Ovary (tissue), 9 donors: ENCODE results near the gene POLR3K. TPM values are rescaled to one million over a fixed set of nuclear protein-coding genes. Genes with fewer than 3 reads are reported as not detected.

ENCODE experiments used
- DNase-seq, 5 donors: peaks; one replicate each; pipeline ENCODE4 v3.0.0-alpha.2; 2019 to 2020
- H3K27ac ChIP-seq, 2 donors: fragments of 200-600 bp; one replicate each; pipeline versions ENCODE4 v1.5.1 to v1.8.0; 2019 to 2022
- H3K27me3 ChIP-seq: fragments of 200-600 bp; one replicate; pipeline ENCODE4 v1.8.0; 2022
- H3K36me3 ChIP-seq: fragments of 200-600 bp; sonication (generic); one replicate; pipeline ENCODE4 v1.5.1; 2019
- H3K4me1 ChIP-seq: one replicate; pipeline ENCODE4 v1.8.1; 2013; ENCODE audit warnings: mild to moderate bottlenecking, moderate library complexity; ENCODE audit not compliant: insufficient read depth
- H3K4me3 ChIP-seq: fragments of 200-600 bp; sonication (generic); one replicate; pipeline ENCODE4 v1.5.1; 2017
- H3K9me3 ChIP-seq, 2 donors: fragments of 200-600 bp in 1 of 2; sonication (generic) in 1 of 2; one replicate each; pipeline versions ENCODE4 v1.5.1 to v1.8.1; 2013 to 2019; ENCODE audit warnings: mild to moderate bottlenecking in 1 of 2, moderate library complexity in 1 of 2
- EP300 ChIP-seq: sonication (generic); formaldehyde crosslinking; IDR thresholded peaks from one replicate; pipeline ENCODE4 v1.6.1; 2017; ENCODE audit warnings: antibody characterized with exemption
- POLR2A ChIP-seq: fragments of 450-650 bp; IDR thresholded peaks from one replicate; pipeline ENCODE4 v1.6.1; 2017; ENCODE audit warnings: antibody characterized with exemption, mild to moderate bottlenecking, moderate library complexity
- WGBS, 3 donors: extraction: QIAGEN DNeasy Blood & Tissue Kit in 1 of 3; methylation state at CpG; one replicate each; pipeline versions ENCODE4 v1.1.5 to v1.1.7; 2013 to 2017; 5-methylcytosine and 5-hydroxymethylcytosine counted together
- intact Hi-C, 4 donors: fragments of 100-400 bp; cut with DNase I; formaldehyde crosslinking; loops; one replicate each; pipeline versions ENCODE4 v1.11.0 to v1.15.1; 2022 to 2023
- polyA plus RNA-seq, 2 donors: library from polyadenylated mRNA; stranded (reverse); fragments of 200-250 nt in 1 of 2; fragments of 350-450 nt in 1 of 2; fragmentation: Illumina TruSeq in 1 of 2; extraction: RNeasy Lipid Tissue Mini Kit (QIAGEN cat#74804) in 1 of 2; gene quantifications; one replicate each; pipeline ENCODE4 v1.2.3, GENCODE V29; 2013 to 2014
- total RNA-seq, 7 donors: library from RNA; depleted of rRNA in 2 of 7; stranded (reverse); fragments of >200 nt in 2 of 7; fragmentation: NEBNext Ultra II Directional in 3 of 7; extraction: Animal tissue kit (Norgen Biotek cat#: 25700) in 3 of 7; gene quantifications; one replicate each; pipeline versions ENCODE4 v1.1.0 to v1.2.4, GENCODE V29; 2016 to 2023
- TF ChIP-seq, protein P1 (sequence below), 3 donors: fragments of 450-650 bp in 2 of 3; fragments of 200-600 bp in 1 of 3; IDR thresholded peaks; one replicate each; pipeline versions ENCODE4 v1.5.1 to v1.8.0; 2016 to 2022; ENCODE audit warnings: antibody characterized with exemption in 3 of 3, mild to moderate bottlenecking in 1 of 3
- donor health status: DM: no; HTN: no; CAD: no; lungs with moderate emphysema.
- donor health status: DM: no; HTN: no; CAD: no.
- donor health status: Bipolar disorder and iron deficiency.
- donor health status: DM: yes; HTN: yes; CAD: no.
- donor health status: DM: no; HTN: no; CAD: no.
- donor health status: DM: yes; HTN: yes; CAD: no.

POLR3K gene
- total and polyA plus RNA-seq, 9 donors = 3.7 to 11.9 (median 9.9) TPM

DNA sequence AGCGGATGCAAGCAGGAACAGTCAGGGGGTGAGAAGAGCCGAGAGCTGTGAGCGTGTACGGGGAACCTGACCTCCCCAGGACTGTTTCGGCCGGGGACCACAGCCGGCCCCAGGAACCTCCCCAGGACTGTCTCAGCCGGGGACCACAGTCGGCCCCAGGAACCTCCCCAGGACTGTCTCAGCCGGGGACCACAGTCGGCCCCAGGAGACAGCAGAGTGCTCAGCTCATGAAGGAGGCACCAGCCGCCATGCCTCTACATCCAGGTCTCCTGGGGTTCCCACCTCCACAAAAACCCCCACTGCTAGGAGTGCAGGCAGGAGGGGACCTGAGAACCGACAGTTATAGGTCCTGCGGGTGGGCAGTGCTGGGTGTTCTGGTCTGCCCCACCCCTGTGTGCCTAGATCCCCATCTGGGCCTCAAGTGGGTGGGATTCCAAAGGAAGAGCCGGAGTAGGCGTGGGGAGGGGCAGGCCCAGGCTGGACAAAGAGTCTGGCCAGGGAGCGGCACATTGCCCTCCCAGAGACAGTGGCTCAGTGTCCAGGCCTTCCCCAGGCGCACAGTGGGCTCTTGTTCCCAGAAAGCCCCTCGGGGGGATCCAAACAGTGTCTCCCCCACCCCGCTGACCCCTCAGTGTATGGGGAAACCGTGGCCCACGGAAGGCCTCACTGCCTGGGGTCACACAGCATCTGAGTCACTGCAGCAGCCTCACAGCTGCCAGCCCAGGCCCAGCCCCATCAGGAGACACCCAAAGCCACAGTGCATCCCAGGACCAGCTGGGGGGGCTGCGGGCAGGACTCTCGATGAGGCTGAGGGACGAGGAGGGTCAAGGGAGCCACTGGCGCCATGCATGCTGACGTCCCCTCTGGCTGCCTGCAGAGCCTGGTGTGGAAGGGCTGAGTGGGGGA, 14.7 kb upstream of the POLR3K start:
- Histone ChIP-seq H3K4me3 (no peak overlapping the region), H3K27ac (no peak overlapping the region), H3K9me3 (no peaks in the 10 kb centered on the region), H3K4me1 (peaks cover 20% of the 10 kb centered on the region), H3K27me3 (no peaks in the 10 kb centered on the region), H3K36me3 (no peaks in the 10 kb centered on the region)
- WGBS, 3 donors = 77 to 79% (median 78%) methylated on average over 26 to 27 of the region's 27 CpGs
- intact Hi-C loops = loop anchor here in 3 of 4 donors (2.0 kb wide), 2 partner anchors 27 to 29 kb away; no protein-coding TSS in a partner anchor
- no peak for TF ChIP-seq POLR2A
- TF ChIP-seq, protein P1, sequence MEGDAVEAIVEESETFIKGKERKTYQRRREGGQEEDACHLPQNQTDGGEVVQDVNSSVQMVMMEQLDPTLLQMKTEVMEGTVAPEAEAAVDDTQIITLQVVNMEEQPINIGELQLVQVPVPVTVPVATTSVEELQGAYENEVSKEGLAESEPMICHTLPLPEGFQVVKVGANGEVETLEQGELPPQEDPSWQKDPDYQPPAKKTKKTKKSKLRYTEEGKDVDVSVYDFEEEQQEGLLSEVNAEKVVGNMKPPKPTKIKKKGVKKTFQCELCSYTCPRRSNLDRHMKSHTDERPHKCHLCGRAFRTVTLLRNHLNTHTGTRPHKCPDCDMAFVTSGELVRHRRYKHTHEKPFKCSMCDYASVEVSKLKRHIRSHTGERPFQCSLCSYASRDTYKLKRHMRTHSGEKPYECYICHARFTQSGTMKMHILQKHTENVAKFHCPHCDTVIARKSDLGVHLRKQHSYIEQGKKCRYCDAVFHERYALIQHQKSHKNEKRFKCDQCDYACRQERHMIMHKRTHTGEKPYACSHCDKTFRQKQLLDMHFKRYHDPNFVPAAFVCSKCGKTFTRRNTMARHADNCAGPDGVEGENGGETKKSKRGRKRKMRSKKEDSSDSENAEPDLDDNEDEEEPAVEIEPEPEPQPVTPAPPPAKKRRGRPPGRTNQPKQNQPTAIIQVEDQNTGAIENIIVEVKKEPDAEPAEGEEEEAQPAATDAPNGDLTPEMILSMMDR (IDR thresholded peaks at IDR 0.05) = no peak
- TF ChIP-seq EP300 = no peak
- no peak for DNase-seq

DNA sequence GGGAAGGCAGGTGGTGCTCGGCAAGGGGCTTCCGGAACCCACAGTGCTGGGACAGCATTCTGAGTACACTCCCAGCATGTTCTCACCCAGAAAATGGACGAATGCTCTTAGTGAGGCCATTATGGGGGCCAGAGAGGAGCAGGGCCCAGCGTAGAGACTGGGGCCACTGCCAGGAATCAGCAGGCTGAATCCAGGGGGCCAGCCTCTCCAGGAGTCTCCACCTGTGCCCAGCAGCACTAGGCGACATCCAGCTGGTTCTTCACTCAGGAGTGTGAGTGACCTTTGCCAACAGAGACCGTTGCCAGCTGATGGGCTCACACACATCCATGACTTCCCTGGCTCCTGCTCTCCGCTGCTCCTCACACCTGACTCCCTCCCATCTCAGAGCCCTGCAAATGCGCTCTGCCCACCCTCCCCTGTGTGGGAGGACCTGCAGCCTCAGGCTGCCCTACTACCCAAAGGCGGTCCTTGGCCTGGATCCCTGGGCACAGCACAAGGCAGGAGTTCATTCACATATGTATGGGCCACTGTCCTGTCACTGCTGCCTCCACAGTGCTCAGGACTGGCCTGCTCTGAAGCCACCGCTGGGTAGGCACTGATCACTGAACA, 13.9 kb upstream of the POLR3K start:
- peak in 1 of 5 donors; percentile 37 for DNase-seq
- Histone ChIP-seq H3K4me3 (no peak overlapping the region), H3K4me1 (peaks cover 17% of the 10 kb centered on the region), H3K27ac (peak overlapping the region in 1 of 2 donors; percentile 11), H3K36me3 (no peaks in the 10 kb centered on the region), H3K27me3 (no peaks in the 10 kb centered on the region), H3K9me3 (no peaks in the 10 kb centered on the region)
- 73 to 78% (median 73%) methylated on average over 10 of the region's 10 CpGs for WGBS, 3 donors
- intact Hi-C loops = loop anchor here in 3 of 4 donors (2.0 kb wide), 2 partner anchors 28 to 30 kb away; no protein-coding TSS in a partner anchor
- TF ChIP-seq EP300 (no peak), POLR2A (no peak)
- TF ChIP-seq, protein P1 (IDR thresholded peaks at IDR 0.05) = no peak

DNA sequence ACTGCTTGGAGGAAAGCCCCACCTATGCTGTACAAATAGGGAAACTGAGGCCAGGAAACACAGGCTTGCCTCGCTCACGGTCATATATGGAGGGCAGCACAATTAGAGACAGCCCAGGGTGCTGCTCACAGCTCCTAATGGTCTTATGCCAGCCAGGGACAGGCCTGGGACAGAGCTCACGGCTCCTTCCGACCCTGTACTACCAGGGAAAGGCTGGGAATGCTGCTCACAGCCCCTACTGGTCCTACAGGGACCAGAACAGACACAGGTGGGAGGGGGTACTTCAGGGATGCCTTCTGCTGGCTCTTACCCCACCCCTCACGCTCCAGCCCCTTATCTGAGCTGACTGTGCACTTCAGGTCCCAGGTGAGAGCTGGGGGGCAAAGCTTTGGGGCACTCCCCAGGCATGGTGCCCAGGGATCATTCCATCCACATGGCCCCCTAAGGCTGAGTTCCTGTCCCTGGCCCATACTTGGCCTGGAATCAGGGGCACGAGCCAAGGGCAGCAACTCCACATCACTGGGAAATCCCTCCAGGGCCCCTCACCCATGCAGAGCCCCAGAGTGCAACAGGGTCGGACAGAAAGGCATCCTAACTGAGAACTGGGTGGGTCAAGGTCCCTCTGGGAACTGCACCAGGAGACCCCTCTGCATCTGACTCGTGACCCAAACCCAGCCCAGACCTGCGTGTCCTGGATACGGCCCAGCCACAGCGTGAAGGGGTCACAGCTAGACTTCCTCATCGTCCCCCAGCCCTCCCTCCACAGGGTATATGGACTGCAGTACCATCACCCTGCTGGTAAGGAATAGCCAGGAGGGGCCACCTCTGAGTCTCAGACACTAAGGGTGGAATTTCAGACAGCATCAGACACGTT, 13.1 kb upstream of the POLR3K start:
- no peaks in the 10 kb centered on the region for H3K27me3 ChIP-seq
- no peak overlapping the region for H3K4me3 ChIP-seq
- no peaks in the 10 kb centered on the region for H3K9me3 ChIP-seq
- peaks cover 17% of the 10 kb centered on the region for H3K4me1 ChIP-seq
- intact Hi-C loops = loop anchor here (1.0 to 2.0 kb wide), 3 partner anchors 28 to 31 kb away; no protein-coding TSS in a partner anchor
- no peaks in the 10 kb centered on the region for H3K36me3 ChIP-seq
- DNase-seq = no peak
- peak overlapping the region in 1 of 2 donors; percentile 11 for H3K27ac ChIP-seq
- 78 to 85% (median 81%) methylated on average over 13 of the region's 13 CpGs for WGBS, 3 donors
- TF ChIP-seq POLR2A (no peak), EP300 (no peak)
- TF ChIP-seq, protein P1 (IDR thresholded peaks at IDR 0.05) = no peak

DNA sequence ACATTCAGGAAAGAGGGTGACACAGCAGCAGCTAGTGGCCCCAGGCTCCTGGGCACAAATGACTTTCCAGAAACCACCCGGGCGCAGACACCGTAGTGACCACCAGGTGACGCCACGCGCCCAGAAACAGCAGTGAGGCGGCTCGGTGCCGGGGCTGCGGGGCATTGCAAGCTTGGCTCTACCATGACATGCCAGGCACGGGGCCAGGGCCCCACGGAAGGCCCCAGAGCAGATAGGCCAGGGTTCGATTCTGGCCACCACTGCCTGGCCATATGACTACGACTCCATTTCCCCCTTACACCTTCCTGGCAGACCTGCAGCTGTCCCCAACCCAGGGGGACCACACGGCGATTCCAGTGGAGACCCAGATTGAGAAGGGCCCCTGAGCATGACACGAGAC, 12.3 kb upstream of the POLR3K start:
- Histone ChIP-seq H3K36me3 (no peaks in the 10 kb centered on the region), H3K4me3 (no peak overlapping the region), H3K4me1 (peaks cover 12% of the 10 kb centered on the region), H3K27ac (no peak overlapping the region), H3K9me3 (no peaks in the 10 kb centered on the region), H3K27me3 (no peaks in the 10 kb centered on the region)
- TF ChIP-seq EP300 = no peak
- TF ChIP-seq, protein P1 (IDR thresholded peaks at IDR 0.05) = peak; percentile 88 to 98 (median 98)
- peak; percentile 36 for TF ChIP-seq POLR2A
- intact Hi-C loops = loop anchor here (1.0 to 2.0 kb wide), 3 partner anchors 29 to 32 kb away; no protein-coding TSS in a partner anchor
- 20 to 28% (median 26%) methylated on average over 13 to 17 of the region's 17 CpGs for WGBS, 3 donors
- peak; percentile 79 to 90 (median 88) for DNase-seq
